ENCODE measurements around the gene P2RY13.

The P2RY13 gene

GRCh38 chr3:151289445-151289844 is 39.9 kb downstream of the P2RY13 start:
- no peak for DNase-seq

GRCh38 chr3:151285940-151286339 is 43.4 kb downstream of the P2RY13 start:
- DNase-seq, result no peak

GRCh38 chr3:151283907-151284461 is 45.4 kb downstream of the P2RY13 start:
- DNase-seq, result no peak

GRCh38 chr3:151283387-151283786 is 46.0 kb downstream of the P2RY13 start:
- no peak for DNase-seq

GRCh38 chr3:151282921-151283320 is 46.4 kb downstream of the P2RY13 start:
- no peak for DNase-seq

GRCh38 chr3:151281671-151282324 is 47.6 kb downstream of the P2RY13 start:
- no peak for DNase-seq

- DNase-seq, result no peak
Observed at GRCh38 chr3:151278230-151278629, 51.1 kb downstream of the P2RY13 start, which contains the start of gene P2RY14. P2RY14 (minus strand) TSS chr3:151278542; CDS start chr3:151214316, 64,226 bp downstream.

GRCh38 chr3:151276687-151277042 is 52.7 kb downstream of the P2RY13 start:
- no peak for DNase-seq
